Stimulated activated naive CD8-positive, alpha-beta T cell treated with anti-CD3 and anti-CD28 coated beads, Interleukin-15, Interleukin-2, amounts not matched to agents 100 U/mL and 50 U/mL, for 24 hours (primary cell): ENCODE results near the gene LMO1.

Experiments used
- ATAC-seq: fragments of 150-1000 bp; cut with Tn5 transposase; one replicate; pipeline ENCODE4 v1.10.0; 2021
- DNase-seq: peaks from one replicate; pipeline ENCODE4 v3.0.0; 2021

Gene LMO1

GRCh38 chr11:8204025-8204424, 59.7 kb downstream of the LMO1 start:
- no peak for DNase-seq
- no peak for ATAC-seq

- ATAC-seq (no peak), DNase-seq (no peak)
Observed at GRCh38 chr11:8203414-8203715, 60.3 kb downstream of the LMO1 start.

DNA sequence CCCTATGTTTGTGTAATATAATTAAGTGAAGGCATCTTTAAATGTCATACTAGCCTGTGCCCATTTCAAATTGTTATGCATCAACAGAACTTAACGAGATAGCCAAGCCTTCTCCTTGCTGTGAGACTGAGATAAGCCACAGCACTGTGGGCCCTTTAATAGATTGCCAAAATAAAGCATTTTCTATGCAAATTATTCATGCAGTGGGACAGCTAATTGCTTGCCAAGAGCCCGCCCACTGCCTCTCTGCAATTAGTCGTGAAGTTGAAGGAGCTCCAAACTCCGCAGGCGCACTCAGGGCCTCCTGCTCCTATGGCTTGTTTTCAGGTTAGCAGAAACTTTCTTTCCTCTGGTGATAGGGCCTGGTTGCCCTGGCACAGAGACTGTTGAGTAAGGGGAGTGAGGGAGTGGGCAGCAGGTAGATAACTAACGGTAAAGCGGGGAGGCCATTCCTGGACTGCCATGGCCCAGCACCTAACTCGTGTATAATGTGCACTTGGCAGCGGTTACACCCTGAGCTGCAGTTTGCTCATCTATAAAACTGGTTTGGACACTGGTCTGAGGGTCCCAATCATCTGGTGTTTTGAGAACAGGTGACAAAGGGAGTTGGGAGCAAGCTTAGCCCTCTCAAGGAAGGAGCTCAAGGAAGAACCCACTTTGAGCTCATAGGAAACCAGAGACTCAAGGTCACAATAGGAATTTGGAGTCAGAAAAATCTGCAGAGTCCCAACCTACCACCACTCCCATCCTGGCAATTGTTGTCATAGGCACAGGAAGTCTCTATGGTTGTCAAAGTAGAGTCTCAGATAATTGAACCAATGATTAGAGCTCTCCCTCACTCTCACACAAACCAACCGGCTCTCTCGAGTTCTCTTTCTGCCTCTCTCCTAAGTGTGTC, 60.9 kb downstream of the LMO1 start:
- ATAC-seq (no peak), DNase-seq (no peak)

- ATAC-seq = peak; percentile 29
- DNase-seq = no peak
Observed at GRCh38 chr11:8201644-8202365, 61.9 kb downstream of the LMO1 start.

GRCh38 chr11:8199676-8200075, 64.0 kb downstream of the LMO1 start:
- no peak for ATAC-seq
- no peak for DNase-seq

DNA sequence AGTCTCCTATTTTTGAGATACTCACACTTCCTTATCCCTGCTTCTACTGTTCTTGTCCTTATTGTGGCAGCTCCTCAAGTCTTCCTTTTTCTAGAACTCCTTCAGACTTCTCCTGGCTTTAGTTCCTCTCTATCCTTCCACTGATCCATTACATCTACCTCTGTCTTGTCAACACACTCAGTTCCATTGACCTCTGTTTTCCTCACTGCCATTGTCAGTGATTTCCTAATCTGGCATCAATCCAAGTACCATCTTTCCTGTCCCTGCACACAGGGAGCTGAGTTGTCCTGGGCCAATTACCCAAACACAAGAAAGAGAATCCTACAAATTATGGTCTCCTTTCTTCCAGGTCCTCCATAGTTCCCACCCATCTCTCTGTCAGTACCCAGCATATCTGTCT, 66.9 kb downstream of the LMO1 start:
- no peak for ATAC-seq
- DNase-seq = no peak

DNA sequence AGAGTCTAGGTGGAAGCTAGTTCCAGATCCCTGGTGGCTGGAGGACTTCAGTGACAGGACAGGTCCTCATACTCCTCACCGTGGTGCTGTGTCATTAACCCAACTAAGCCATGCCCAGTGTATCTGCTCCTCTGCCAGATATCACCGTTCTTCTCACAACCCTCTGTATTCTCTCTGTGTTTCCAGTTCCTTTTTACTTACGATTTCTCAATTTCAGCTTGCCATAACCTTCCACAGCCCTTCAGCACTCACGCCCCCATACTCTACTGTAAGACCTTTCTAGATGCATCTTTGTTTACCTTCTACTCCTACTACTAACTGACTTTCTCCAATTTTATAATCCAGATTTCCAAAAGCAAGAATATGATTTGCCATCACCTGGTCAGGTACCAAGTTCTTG, 68.7 kb downstream of the LMO1 start:
- ATAC-seq = no peak
- DNase-seq = no peak

DNA sequence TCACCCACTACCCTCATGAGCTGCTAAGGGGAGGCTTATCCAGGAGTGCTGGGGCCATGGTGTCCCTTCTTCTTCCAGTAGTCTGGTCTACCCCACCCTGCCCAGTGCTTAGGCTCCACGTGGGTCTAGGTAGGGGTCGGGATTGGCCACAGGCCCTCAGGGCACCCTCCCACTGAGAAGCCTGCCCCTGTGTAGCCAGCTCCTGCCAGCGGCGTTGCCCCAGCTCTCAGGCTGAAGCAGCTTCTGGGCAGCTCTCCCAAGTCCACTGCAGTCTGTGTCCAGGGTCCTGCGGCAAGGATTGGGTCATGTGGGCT, 70.8 kb downstream of the LMO1 start:
- ATAC-seq = no peak
- DNase-seq = no peak

- peak; percentile 46 for ATAC-seq
- DNase-seq = peak; percentile 57
Observed at GRCh38 chr11:8192016-8192895, 71.4 kb downstream of the LMO1 start.

- no peak for ATAC-seq
- no peak for DNase-seq
Observed at GRCh38 chr11:8190431-8190830, 73.2 kb downstream of the LMO1 start.

DNA sequence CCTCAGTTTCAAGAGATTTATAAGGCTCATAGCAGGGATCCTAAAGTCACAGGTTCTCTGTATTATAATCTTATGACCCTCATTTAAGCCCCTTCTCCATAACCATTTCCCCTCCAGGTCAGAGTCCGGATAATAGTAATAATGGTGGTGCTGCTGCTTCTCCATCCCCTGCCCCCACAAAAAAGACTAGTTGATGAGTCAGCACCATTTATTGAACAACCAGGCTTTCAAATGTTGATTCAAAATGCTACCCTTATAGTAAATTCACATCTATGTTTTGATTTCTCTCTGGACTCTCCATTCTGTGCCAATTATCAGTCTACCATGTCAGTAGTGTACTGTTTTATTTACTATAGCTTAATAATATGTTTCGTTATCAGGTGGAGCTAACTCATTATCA, 77.2 kb downstream of the LMO1 start:
- ATAC-seq (no peak), DNase-seq (no peak)

DNA sequence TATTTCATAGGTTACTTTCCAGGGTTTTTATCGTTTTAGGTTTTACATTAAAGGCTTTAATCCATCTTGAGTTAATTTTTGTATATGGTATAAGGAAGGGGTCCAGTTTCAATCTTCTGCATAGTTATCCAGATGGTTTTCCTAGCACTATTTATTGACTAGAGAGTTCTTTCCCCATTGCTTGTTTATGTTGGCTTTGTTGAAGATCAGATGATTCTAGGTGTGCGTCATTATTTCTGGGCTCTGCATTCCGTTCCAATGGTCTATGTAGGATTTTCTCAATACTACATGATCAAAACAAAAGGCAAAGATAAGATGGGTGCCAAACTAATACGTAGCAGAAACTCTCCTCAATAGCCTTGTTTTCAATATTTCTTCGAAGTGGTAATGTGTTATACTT, 80.6 kb downstream of the LMO1 start:
- no peak for DNase-seq

GRCh38 chr11:8180469-8180868, 83.2 kb downstream of the LMO1 start:
- DNase-seq = no peak

More for the DNA sequence above, 80.6 kb downstream of the LMO1 start:
- ATAC-seq = no peak

DNA sequence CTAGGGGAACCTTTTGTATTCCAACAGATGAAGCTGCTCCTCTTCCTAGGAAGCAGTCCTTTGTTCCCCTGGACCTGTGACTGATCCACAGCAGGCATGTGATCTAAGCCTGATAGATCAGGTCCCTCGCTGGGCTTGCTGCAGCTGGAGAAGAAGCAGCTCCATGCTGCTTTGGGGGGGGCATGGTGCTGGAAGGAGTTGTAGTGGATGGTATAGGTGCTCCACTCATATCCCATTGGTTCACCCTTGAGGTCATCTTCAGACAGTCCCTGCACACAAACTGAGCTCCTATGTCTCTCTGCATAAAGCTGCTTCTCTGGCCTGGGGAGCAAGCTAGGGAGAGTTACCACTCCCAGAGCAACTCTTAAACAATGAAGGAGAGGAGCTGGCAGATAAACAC, 85.4 kb downstream of the LMO1 start:
- ATAC-seq = no peak
- DNase-seq = no peak

More at GRCh38 chr11:8180469-8180868, 83.2 kb downstream of the LMO1 start:
- no peak for ATAC-seq

DNA sequence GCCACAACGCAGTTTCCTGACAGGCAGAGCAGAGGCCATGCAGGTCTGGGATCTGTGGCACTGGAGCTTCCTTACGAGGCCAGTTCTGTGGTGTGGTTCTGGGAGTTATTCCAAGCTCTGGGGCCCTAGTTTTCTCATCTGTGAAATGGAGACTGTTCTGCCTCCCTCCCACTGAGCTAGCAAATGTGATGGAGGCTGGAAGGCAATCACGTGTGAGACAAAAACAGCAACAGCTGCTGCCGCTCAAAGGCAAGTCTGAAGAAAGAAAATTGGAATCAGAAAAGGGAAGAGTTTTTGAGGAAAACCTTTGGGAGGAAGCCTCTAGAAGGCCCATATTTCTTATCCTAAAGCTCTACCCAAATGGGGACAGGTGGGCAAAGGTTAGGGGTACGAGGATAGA, 86.5 kb downstream of the LMO1 start:
- no peak for ATAC-seq
- DNase-seq = no peak
